HL-60 (cell line): ENCODE measurements around the gene GIPC3.

Experiments
- POLR2AphosphoS5 ChIP-seq: IDR thresholded peaks from 2 replicates; pipeline ENCODE4 v1.6.1; 2012; ENCODE audit warnings: low read depth
- SPI1 ChIP-seq: IDR thresholded peaks from 2 replicates; pipeline ENCODE4 v1.6.1; 2012; ENCODE audit warnings: low read depth, mild to moderate bottlenecking, borderline replicate concordance
- TF ChIP-seq, protein P1 (sequence below): IDR thresholded peaks from one replicate; pipeline ENCODE4 v1.5.1; 2011; ENCODE audit warnings: low read length, control low read depth, inconsistent platforms; ENCODE audit not compliant: insufficient read depth

DNA sequence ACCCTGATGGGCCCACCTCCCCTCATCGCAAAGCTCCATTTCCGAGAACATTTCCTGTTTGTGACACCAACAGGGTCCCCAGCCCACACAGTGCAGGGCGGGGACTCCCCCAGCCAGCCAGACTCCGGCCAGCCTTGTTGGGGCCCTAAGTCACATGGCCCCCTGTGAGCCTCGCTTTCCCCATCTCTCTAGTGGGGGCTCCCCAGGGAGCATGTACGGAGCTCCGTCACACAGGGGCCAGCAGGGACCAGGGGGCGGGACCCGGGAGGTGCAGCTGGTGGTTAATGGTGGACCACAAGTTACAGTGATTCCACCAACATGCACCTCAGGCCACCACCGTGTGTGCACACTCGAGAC is 19.7 kb downstream of the GIPC3 start:
- TF ChIP-seq, protein P1, sequence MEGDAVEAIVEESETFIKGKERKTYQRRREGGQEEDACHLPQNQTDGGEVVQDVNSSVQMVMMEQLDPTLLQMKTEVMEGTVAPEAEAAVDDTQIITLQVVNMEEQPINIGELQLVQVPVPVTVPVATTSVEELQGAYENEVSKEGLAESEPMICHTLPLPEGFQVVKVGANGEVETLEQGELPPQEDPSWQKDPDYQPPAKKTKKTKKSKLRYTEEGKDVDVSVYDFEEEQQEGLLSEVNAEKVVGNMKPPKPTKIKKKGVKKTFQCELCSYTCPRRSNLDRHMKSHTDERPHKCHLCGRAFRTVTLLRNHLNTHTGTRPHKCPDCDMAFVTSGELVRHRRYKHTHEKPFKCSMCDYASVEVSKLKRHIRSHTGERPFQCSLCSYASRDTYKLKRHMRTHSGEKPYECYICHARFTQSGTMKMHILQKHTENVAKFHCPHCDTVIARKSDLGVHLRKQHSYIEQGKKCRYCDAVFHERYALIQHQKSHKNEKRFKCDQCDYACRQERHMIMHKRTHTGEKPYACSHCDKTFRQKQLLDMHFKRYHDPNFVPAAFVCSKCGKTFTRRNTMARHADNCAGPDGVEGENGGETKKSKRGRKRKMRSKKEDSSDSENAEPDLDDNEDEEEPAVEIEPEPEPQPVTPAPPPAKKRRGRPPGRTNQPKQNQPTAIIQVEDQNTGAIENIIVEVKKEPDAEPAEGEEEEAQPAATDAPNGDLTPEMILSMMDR: no peak
- TF ChIP-seq POLR2AphosphoS5 (no peak), SPI1 (no peak)
